Liver (tissue), 9 donors: ENCODE results near the gene NUP37. TPM values are rescaled to one million over a fixed set of nuclear protein-coding genes. Genes with fewer than 3 reads are reported as not detected.

ENCODE experiments used
- DNase-seq: peaks from one replicate; pipeline ENCODE4 v3.0.0-alpha.2; 2017; ENCODE audit warnings: low spot score
- H3K27ac ChIP-seq, 2 donors: one replicate each; pipeline ENCODE4 v1.7.0; 2013; ENCODE audit warnings: inconsistent platforms in 2 of 2, low read length in 2 of 2, control low read depth in 1 of 2, low read depth in 1 of 2, mild to moderate bottlenecking in 1 of 2
- H3K27me3 ChIP-seq, 4 donors: one replicate each; pipeline versions ENCODE4 v1.6.1 to v1.7.0; 2013; ENCODE audit warnings: low read length in 3 of 4, inconsistent platforms in 1 of 4, mild to moderate bottlenecking in 1 of 4, moderate library complexity in 1 of 4; ENCODE audit not compliant: control insufficient read depth in 4 of 4, insufficient read depth in 4 of 4
- H3K36me3 ChIP-seq, 4 donors: one replicate each; pipeline versions ENCODE4 v1.6.1 to v1.7.0; 2013; ENCODE audit warnings: low read length in 3 of 4, mild to moderate bottlenecking in 3 of 4, low read depth in 1 of 4, moderate library complexity in 1 of 4; ENCODE audit not compliant: control insufficient read depth in 4 of 4, insufficient read depth in 3 of 4
- H3K4me1 ChIP-seq, 4 donors: one replicate each; pipeline versions ENCODE4 v1.6.1 to v1.7.0; 2013; ENCODE audit warnings: low read length in 3 of 4, mild to moderate bottlenecking in 3 of 4, moderate library complexity in 1 of 4; ENCODE audit not compliant: control insufficient read depth in 4 of 4, insufficient read depth in 4 of 4
- H3K4me3 ChIP-seq, 3 donors: one replicate each; pipeline versions ENCODE4 v1.6.1 to v1.7.0; 2013; ENCODE audit warnings: low read length in 3 of 3, control low read depth in 1 of 3, low read depth in 1 of 3, mild to moderate bottlenecking in 1 of 3
- H3K9ac ChIP-seq, 2 donors: one replicate each; pipeline ENCODE4 v1.7.0; 2013; ENCODE audit warnings: low read length in 2 of 2, mild to moderate bottlenecking in 2 of 2, moderate library complexity in 2 of 2, control low read depth in 1 of 2, low read depth in 1 of 2
- H3K9me3 ChIP-seq, 4 donors: one replicate each; pipeline versions ENCODE4 v1.6.1 to v1.7.0; 2013; ENCODE audit warnings: low read length in 3 of 4; ENCODE audit not compliant: control insufficient read depth in 4 of 4
- ATF3 ChIP-seq: IDR thresholded peaks from 2 replicates; pipeline ENCODE4 v1.6.1; 2016; ENCODE audit warnings: antibody characterized with exemption
- CTCF ChIP-seq: fragments of 150-350 bp; IDR thresholded peaks from 2 replicates; pipeline ENCODE4 v1.5.1; 2017; ENCODE audit warnings: improper control_type of control experiment, low read depth, low read length; ENCODE audit not compliant: missing input control
- FOXA1 ChIP-seq: IDR thresholded peaks from 2 replicates; pipeline ENCODE4 v1.6.1; 2016; ENCODE audit warnings: antibody characterized with exemption
- FOXA2 ChIP-seq: IDR thresholded peaks from 2 replicates; pipeline ENCODE4 v1.6.1; 2016; ENCODE audit warnings: antibody characterized with exemption
- HNF4G ChIP-seq: IDR thresholded peaks from 2 replicates; pipeline ENCODE4 v1.6.1; 2016; ENCODE audit warnings: antibody characterized with exemption
- JUND ChIP-seq, 2 donors: IDR thresholded peaks; 2 replicates each; pipeline ENCODE4 v1.6.1; 2016; ENCODE audit warnings: antibody characterized with exemption in 2 of 2
- NR2F2 ChIP-seq: IDR thresholded peaks from 2 replicates; pipeline ENCODE4 v1.6.1; 2016; ENCODE audit warnings: antibody characterized with exemption
- RAD21 ChIP-seq, 2 donors: IDR thresholded peaks; 2 replicates each; pipeline ENCODE4 v1.6.1; 2016; ENCODE audit warnings: antibody characterized with exemption in 2 of 2, mild to moderate bottlenecking in 2 of 2
- RXRA ChIP-seq, 2 donors: IDR thresholded peaks; 2 replicates each; pipeline ENCODE4 v1.6.1; 2017 to 2018; ENCODE audit warnings: antibody characterized with exemption in 2 of 2, mild to moderate bottlenecking in 1 of 2
- SP1 ChIP-seq: IDR thresholded peaks from 2 replicates; pipeline ENCODE4 v1.6.1; 2018; ENCODE audit warnings: antibody characterized with exemption, mild to moderate bottlenecking
- TAF1 ChIP-seq: conservative IDR thresholded peaks from 2 replicates; pipeline ENCODE4 v1.6.1; 2016; ENCODE audit warnings: antibody characterized with exemption, mild to moderate bottlenecking
- YY1 ChIP-seq: IDR thresholded peaks from 2 replicates; pipeline ENCODE4 v1.6.1; 2016; ENCODE audit warnings: antibody characterized with exemption, mild to moderate bottlenecking
- ZBTB33 ChIP-seq: IDR thresholded peaks from 2 replicates; pipeline ENCODE4 v1.6.1; 2016; ENCODE audit warnings: antibody characterized with exemption
- WGBS: extraction: QIAGEN DNeasy Blood & Tissue Kit; methylation state at CpG from one replicate; pipeline ENCODE4 v1.1.7; 2013; 5-methylcytosine and 5-hydroxymethylcytosine counted together
- polyA plus RNA-seq, 2 donors: library from polyadenylated mRNA; stranded (reverse) in 1 of 2; unstranded in 1 of 2; fragments of 200-250 nt in 1 of 2; fragments of >200 nt in 1 of 2; fragmentation: Nextera tagmentation in 1 of 2; extraction: Ambion mirVana in 1 of 2; gene quantifications; one replicate each; pipeline versions ENCODE4 v1.2.1 to v1.2.3, GENCODE V29; 2013 to 2015
- total RNA-seq, 2 donors: library from RNA; depleted of rRNA; stranded (reverse); fragments of >200 nt; gene quantifications; one replicate each; pipeline ENCODE4 v1.2.3, GENCODE V29; 2014
- donor health status: healthy.
- donor health status: healthy.
- donor health status: healthy.
- donor health status: healthy.
- donor health status: healthy.

NUP37 gene
- total and polyA plus RNA-seq, 4 donors = 7.3 to 24.5 (median 8.5) TPM

GRCh38 chr12:102050660-102051430, 69.1 kb downstream of the NUP37 start:
- H3K27ac ChIP-seq = no peak overlapping the region
- no peak for TF ChIP-seq NR2F2
- TF ChIP-seq JUND (IDR thresholded peaks at IDR 0.05) = no peak
- TF ChIP-seq RAD21 (IDR thresholded peaks at IDR 0.05) = no peak
- no peak for TF ChIP-seq CTCF
- no peak for TF ChIP-seq ZBTB33
- no peak for TF ChIP-seq FOXA2
- no peak for TF ChIP-seq RXRA (IDR thresholded peaks at IDR 0.05)
- no peak for TF ChIP-seq TAF1
- no peak for TF ChIP-seq HNF4G
- no peak for TF ChIP-seq ATF3
- H3K4me3 ChIP-seq = no peak overlapping the region
- peaks cover 10 to 21% (median 13%) of the 10 kb centered on the region in 4 donors for H3K36me3 ChIP-seq
- H3K9me3 ChIP-seq = no peaks in the 10 kb centered on the region
- no peaks in the 10 kb centered on the region for H3K27me3 ChIP-seq
- no peaks in the 10 kb centered on the region for H3K4me1 ChIP-seq
- H3K9ac ChIP-seq = no peak overlapping the region
- DNase-seq = no peak
- 80% methylated on average over 1 of the region's 1 CpG for WGBS

GRCh38 chr12:102043928-102044327, 76.0 kb downstream of the NUP37 start:
- TF ChIP-seq SP1 (no peak), YY1 (no peak), JUND (IDR thresholded peaks at IDR 0.05) (no peak), CTCF (no peak), FOXA1 (no peak), FOXA2 (no peak)
- Histone ChIP-seq H3K27ac (no peak overlapping the region), H3K9ac (no peak overlapping the region), H3K36me3 (peaks cover 10 to 29% (median 22%) of the 10 kb centered on the region in 4 donors), H3K9me3 (no peaks in the 10 kb centered on the region), H3K4me1 (no peaks in the 10 kb centered on the region), H3K4me3 (no peak overlapping the region), H3K27me3 (no peaks in the 10 kb centered on the region)
- 92% methylated on average over 1 of the region's 1 CpG for WGBS
- no peak for DNase-seq
